KMS-11 (cell line): ENCODE results near the gene AKNA.
A peak's percentile ranks its signal among the peaks of the same experiment; 100 is the strongest.

Source experiments
- H2AFZ ChIP-seq: fragments of 200-600 bp; sonication (generic); 2 replicates; pipeline ENCODE4 v1.6.1; 2016; ENCODE audit warnings: antibody characterized with exemption, mixed run types, low read depth
- H3K27ac ChIP-seq: fragments of 200-600 bp; sonication (generic); 2 replicates; pipeline ENCODE4 v1.6.1; 2016; ENCODE audit warnings: mild to moderate bottlenecking, mixed run types
- H3K27me3 ChIP-seq: fragments of 200-600 bp; sonication (generic); 2 replicates; pipeline ENCODE4 v1.6.1; 2017; ENCODE audit warnings: mild to moderate bottlenecking, low read depth, mixed run types, moderate library complexity; ENCODE audit not compliant: insufficient read depth
- H3K36me3 ChIP-seq: fragments of 200-600 bp; sonication (generic); 2 replicates; pipeline ENCODE4 v1.6.1; 2017; ENCODE audit warnings: mild to moderate bottlenecking, mixed run types; ENCODE audit not compliant: insufficient read depth
- H3K4me1 ChIP-seq: fragments of 200-600 bp; sonication (generic); 2 replicates; pipeline ENCODE4 v1.6.1; 2016; ENCODE audit warnings: mild to moderate bottlenecking, low read depth, mixed run types; ENCODE audit not compliant: poor library complexity, severe bottlenecking
- H3K4me2 ChIP-seq: fragments of 200-600 bp; sonication (generic); 2 replicates; pipeline ENCODE4 v1.7.0; 2016; ENCODE audit warnings: mild to moderate bottlenecking, mixed run types
- H3K4me3 ChIP-seq: fragments of 200-600 bp; sonication (generic); IDR thresholded peaks from 2 replicates; pipeline ENCODE4 v1.6.1; 2017; ENCODE audit warnings: low read depth, low read length, mixed read lengths; ENCODE audit not compliant: insufficient read depth
- H3K79me2 ChIP-seq: fragments of 200-600 bp; sonication (generic); 2 replicates; pipeline ENCODE4 v1.6.1; 2016; ENCODE audit warnings: low read depth, mixed run types; ENCODE audit not compliant: insufficient read depth
- H3K9ac ChIP-seq: fragments of 200-600 bp; sonication (generic); 2 replicates; pipeline ENCODE4 v1.6.1; 2016; ENCODE audit warnings: mild to moderate bottlenecking, mixed run types
- H4K20me1 ChIP-seq: fragments of 200-600 bp; sonication (generic); 2 replicates; pipeline ENCODE4 v1.6.1; 2016; ENCODE audit warnings: mild to moderate bottlenecking, mixed run types; ENCODE audit not compliant: insufficient read depth
- TF ChIP-seq, protein P1 (sequence below): fragments of 200-600 bp; sonication (generic); conservative IDR thresholded peaks from 2 replicates; pipeline ENCODE4 v1.6.1; 2017; ENCODE audit warnings: low read depth, mild to moderate bottlenecking, antibody characterized with exemption, low read length, moderate library complexity, mixed read lengths

The AKNA gene

DNA sequence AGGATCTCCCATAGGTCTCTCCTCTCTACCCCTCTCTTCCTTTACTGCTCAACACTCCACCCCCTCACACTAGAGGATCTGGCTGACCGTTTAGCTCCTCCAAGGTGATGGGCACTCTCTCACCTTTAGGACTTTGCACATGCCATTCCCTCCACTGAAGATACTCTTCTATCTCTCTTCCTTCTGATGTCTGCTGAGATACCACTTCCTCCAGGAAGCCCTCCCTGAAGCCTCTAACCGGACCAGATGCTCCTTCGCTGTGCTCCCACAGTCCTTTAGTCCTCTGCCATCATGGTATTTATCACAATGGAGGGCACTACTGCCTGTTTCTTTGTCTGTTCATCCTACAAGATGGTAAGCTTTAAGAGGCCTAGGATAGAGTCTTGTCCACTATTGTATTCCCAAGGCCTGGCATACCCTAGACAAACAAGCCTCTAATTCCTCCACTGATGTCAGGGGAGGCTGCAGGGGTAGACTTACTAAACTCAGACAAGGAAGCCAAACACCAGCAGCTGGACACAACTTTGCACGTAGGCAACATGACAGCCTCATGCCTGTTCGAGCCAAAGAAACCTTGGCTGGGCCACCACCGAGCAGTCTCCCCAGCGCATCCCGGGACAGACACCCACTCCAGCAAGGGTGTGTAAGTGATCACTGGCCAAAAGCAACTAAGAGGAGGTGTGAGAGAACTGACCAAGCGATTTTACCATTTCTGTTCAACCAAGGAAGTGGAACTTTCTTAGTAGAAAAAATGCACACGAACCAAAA lies 37.9 kb downstream of the AKNA start:
- TF ChIP-seq, protein P1, sequence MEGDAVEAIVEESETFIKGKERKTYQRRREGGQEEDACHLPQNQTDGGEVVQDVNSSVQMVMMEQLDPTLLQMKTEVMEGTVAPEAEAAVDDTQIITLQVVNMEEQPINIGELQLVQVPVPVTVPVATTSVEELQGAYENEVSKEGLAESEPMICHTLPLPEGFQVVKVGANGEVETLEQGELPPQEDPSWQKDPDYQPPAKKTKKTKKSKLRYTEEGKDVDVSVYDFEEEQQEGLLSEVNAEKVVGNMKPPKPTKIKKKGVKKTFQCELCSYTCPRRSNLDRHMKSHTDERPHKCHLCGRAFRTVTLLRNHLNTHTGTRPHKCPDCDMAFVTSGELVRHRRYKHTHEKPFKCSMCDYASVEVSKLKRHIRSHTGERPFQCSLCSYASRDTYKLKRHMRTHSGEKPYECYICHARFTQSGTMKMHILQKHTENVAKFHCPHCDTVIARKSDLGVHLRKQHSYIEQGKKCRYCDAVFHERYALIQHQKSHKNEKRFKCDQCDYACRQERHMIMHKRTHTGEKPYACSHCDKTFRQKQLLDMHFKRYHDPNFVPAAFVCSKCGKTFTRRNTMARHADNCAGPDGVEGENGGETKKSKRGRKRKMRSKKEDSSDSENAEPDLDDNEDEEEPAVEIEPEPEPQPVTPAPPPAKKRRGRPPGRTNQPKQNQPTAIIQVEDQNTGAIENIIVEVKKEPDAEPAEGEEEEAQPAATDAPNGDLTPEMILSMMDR: no peak

DNA sequence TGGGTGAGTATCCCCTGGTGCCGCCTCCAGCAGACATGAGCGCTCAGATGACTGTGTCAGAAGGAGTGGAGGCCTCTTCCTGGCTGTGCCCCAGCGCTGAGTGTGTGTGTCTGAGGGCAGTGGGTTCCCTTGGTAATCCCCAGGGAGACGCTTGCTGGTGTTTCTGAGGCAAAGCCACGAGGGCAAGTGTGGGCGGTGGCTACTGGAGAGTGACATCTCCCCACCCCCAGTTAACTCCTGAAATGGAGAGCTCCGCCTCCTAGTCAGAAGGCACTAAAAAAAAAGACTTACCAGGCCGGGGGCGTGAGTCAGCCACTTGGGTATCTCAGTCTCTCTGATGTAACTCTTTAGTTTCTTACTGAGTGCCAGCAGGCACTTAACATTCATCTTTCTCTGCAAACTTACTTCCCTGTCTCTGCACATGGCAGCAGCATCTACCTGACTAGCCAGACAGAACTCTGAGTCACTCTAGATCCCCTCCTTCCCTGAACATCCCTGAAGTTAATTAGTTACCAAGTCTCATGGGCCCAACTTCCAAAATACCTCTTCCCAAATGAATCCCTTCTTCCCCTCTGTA lies 38.8 kb downstream of the AKNA start:
- H3K4me1 ChIP-seq: peaks cover 44% of the 10 kb centered on the region
- H3K9ac ChIP-seq: peak overlapping the region; percentile 30; the same call in 1 of the 2 replicates
- H3K79me2 ChIP-seq: no peaks in the 10 kb centered on the region
- TF ChIP-seq, protein P1: no peak
- peak overlapping the region; percentile 77 for H3K27ac ChIP-seq
- peaks cover 17% of the 10 kb centered on the region; the same call in 1 of the 2 replicates for H3K36me3 ChIP-seq
- H3K4me3 ChIP-seq: no peak overlapping the region
- peak overlapping the region; percentile 51 for H3K4me2 ChIP-seq
- no peaks in the 10 kb centered on the region for H4K20me1 ChIP-seq
- no peak overlapping the region for H2AFZ ChIP-seq
- no peaks in the 10 kb centered on the region for H3K27me3 ChIP-seq

More for the DNA sequence above, 37.9 kb downstream of the AKNA start:
- Histone ChIP-seq H3K27me3 (no peaks in the 10 kb centered on the region), H3K4me3 (no peak overlapping the region), H4K20me1 (no peaks in the 10 kb centered on the region), H3K36me3 (peaks cover 17% of the 10 kb centered on the region; the same call in 1 of the 2 replicates), H3K9ac (no peak overlapping the region; the same call in 1 of the 2 replicates), H3K27ac (peak overlapping the region; percentile 77), H3K4me2 (peak overlapping the region; percentile 51), H3K4me1 (peaks cover 44% of the 10 kb centered on the region), H2AFZ (no peak overlapping the region), H3K79me2 (no peaks in the 10 kb centered on the region)

DNA sequence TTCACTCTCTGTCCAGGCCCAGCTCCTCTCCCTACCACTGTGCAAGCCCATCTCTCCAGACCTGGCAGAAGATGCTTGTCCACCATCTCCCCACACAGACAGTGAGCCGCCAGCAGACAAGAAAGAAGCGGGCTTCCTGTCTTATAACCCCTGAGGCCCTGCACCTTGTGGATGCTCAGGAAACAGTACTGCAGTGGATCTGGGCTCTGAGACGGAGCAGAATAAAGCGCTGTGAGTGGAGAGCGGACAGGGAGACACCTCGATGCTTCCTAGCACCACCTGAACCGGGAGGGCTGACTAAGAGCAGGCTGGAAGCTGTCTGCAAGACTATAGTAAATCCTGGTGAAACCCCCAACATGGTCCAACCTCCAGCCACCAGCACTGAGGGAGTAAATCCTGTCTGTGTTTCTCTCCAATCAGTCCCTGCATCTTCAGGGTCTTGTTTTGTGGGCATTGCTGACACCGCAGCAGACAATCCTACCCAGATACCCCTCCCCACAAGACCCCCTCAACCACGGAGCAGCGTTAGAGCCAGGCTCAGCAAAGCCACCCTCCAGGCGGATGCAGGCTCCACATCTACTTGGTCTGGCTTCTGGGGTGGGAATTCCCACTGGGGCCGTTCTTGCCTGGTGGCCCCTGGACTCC lies 39.4 kb downstream of the AKNA start:
- Histone ChIP-seq H3K27me3 (no peaks in the 10 kb centered on the region), H3K27ac (peak overlapping the region; percentile 77), H3K4me1 (peaks cover 44% of the 10 kb centered on the region), H3K4me3 (no peak overlapping the region), H4K20me1 (no peaks in the 10 kb centered on the region), H3K9ac (peak overlapping the region; percentile 30; the same call in 1 of the 2 replicates), H2AFZ (no peak overlapping the region), H3K36me3 (peaks cover 17% of the 10 kb centered on the region; the same call in 1 of the 2 replicates), H3K79me2 (no peaks in the 10 kb centered on the region), H3K4me2 (peak overlapping the region; percentile 51)
- TF ChIP-seq, protein P1: no peak

DNA sequence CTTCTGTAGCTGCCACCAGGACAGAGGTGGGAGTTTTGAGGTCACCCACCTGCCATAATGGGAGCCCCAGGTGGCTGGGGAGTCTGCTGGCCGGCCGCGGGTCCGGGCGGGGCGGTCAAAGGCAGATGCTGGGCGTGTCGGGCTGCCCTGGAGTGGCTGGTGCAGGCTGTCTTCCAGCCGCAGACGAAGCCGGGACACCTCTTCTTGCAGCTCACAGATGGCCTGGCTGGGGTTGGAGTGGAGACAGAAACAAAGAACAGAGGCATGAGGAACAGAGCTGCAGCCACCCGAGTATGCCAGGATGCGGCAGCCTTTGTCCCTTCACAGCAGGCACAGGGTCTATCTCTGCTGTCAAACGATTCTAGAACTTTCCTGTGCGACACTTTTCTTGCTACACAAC lies 40.1 kb downstream of the AKNA start:
- no peaks in the 10 kb centered on the region for H3K27me3 ChIP-seq
- H3K27ac ChIP-seq: no peak overlapping the region; the same call in 1 of the 2 replicates
- no peak overlapping the region for H3K4me3 ChIP-seq
- no peak overlapping the region for H3K9ac ChIP-seq
- no peaks in the 10 kb centered on the region for H3K79me2 ChIP-seq
- no peak overlapping the region for H3K4me2 ChIP-seq
- H4K20me1 ChIP-seq: no peaks in the 10 kb centered on the region
- TF ChIP-seq, protein P1: no peak
- H3K4me1 ChIP-seq: peaks cover 44% of the 10 kb centered on the region
- no peak overlapping the region for H2AFZ ChIP-seq
- H3K36me3 ChIP-seq: peaks cover 20% of the 10 kb centered on the region; the same call in 1 of the 2 replicates
